Esophagus squamous epithelium (tissue), 5 donors: ENCODE measurements around the gene JARID2. TPM values are rescaled to one million over a fixed set of nuclear protein-coding genes. Genes with fewer than 3 reads are reported as not detected.

ENCODE experiments used
- DNase-seq: peaks from one replicate; lab custom pipeline; 2025; lab: John Stamatoyannopoulos, UW
- H3K27ac ChIP-seq, 4 donors: fragments of 200-600 bp; sonication (generic); one replicate each; pipeline ENCODE4 v1.5.1; 2016 to 2019; ENCODE audit warnings: mild to moderate bottlenecking in 1 of 4
- H3K27me3 ChIP-seq, 4 donors: fragments of 200-600 bp; sonication (generic); 1 replicate in 3 of 4; 2 replicates in 1 of 4; pipeline versions ENCODE4 v1.5.1 to v1.6.0; 2017 to 2021; ENCODE audit warnings: antibody characterized with exemption in 1 of 4
- H3K36me3 ChIP-seq, 3 donors: fragments of 200-600 bp; sonication (generic); one replicate each; pipeline ENCODE4 v1.5.1; 2016 to 2019
- H3K4me1 ChIP-seq, 3 donors: fragments of 200-600 bp; sonication (generic); one replicate each; pipeline ENCODE4 v1.5.1; 2017 to 2019
- H3K4me3 ChIP-seq, 4 donors: fragments of 200-600 bp; sonication (generic); 1 replicate in 3 of 4; 2 replicates in 1 of 4; pipeline ENCODE4 v1.5.1; 2016 to 2019; ENCODE audit warnings: mild to moderate bottlenecking in 2 of 4, moderate library complexity in 1 of 4
- H3K9me3 ChIP-seq, 3 donors: fragments of 200-600 bp; sonication (generic); one replicate each; pipeline ENCODE4 v1.5.1; 2016 to 2019
- POLR2A ChIP-seq, 4 donors: fragments of 450-650 bp; IDR thresholded peaks; one replicate each; pipeline ENCODE4 v1.6.1; 2017; ENCODE audit warnings: antibody characterized with exemption in 4 of 4, mild to moderate bottlenecking in 4 of 4, moderate library complexity in 3 of 4
- WGBS, 2 donors: methylation state at CpG; one replicate each; pipeline ENCODE4 v1.1.5; 2018; 5-methylcytosine and 5-hydroxymethylcytosine counted together
- intact Hi-C: fragments of 100-400 bp; cut with DNase I; formaldehyde crosslinking; loops from one replicate; pipeline ENCODE4 v1.15.0; 2022
- total RNA-seq, 4 donors: library from RNA; depleted of rRNA; stranded (reverse); fragments of >200 nt; gene quantifications; one replicate each; pipeline ENCODE4 v1.1.0, GENCODE V29; 2016
- TF ChIP-seq, protein P1 (sequence below), 6 experiments: fragments of 450-650 bp in 4 of 6; fragments of 200-600 bp in 2 of 6; sonication (generic) in 2 of 6; IDR thresholded peaks; one replicate each; pipeline ENCODE4 v1.5.1; 2016 to 2019; ENCODE audit warnings: antibody characterized with exemption in 6 of 6, mild to moderate bottlenecking in 4 of 6, moderate library complexity in 4 of 6
- donor health status: DM: yes; HTN: yes; CAD: no.

Gene JARID2
- total RNA-seq, 4 donors from 2014 or later, result 13.3 to 19.6 (median 16.3) TPM

DNA sequence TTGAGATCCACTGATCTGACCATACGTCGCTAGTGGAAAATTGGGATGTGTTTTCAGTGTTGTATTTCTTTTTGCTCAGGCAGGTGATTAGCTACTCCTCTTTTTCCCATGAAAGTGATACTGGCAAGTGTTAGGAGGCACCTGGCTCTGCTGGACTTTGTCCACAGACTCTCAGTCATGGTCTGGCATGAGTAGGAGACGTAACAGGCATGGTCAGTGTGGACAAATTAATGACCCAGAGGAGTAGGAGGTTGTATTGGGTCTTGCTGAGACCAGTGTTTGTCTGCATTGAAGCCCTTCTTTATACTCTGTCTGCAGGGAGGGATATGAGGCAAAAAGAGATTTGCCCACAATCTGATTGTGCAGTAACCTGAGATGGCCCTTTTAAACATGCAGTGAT lies 238.3 kb downstream of the JARID2 start:
- TF ChIP-seq POLR2A (IDR thresholded peaks at IDR 0.05), result no peak
- TF ChIP-seq, protein P1, sequence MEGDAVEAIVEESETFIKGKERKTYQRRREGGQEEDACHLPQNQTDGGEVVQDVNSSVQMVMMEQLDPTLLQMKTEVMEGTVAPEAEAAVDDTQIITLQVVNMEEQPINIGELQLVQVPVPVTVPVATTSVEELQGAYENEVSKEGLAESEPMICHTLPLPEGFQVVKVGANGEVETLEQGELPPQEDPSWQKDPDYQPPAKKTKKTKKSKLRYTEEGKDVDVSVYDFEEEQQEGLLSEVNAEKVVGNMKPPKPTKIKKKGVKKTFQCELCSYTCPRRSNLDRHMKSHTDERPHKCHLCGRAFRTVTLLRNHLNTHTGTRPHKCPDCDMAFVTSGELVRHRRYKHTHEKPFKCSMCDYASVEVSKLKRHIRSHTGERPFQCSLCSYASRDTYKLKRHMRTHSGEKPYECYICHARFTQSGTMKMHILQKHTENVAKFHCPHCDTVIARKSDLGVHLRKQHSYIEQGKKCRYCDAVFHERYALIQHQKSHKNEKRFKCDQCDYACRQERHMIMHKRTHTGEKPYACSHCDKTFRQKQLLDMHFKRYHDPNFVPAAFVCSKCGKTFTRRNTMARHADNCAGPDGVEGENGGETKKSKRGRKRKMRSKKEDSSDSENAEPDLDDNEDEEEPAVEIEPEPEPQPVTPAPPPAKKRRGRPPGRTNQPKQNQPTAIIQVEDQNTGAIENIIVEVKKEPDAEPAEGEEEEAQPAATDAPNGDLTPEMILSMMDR (IDR thresholded peaks at IDR 0.05), result no peak
- 92 to 100% methylated on average over 3 of the region's 3 CpGs for WGBS, 2 donors
- DNase-seq, result no peak
- Histone ChIP-seq H3K27ac (no peak overlapping the region), H3K4me3 (no peak overlapping the region), H3K4me1 (peaks cover 0 to 39% (median 19%) of the 10 kb centered on the region in 3 donors), H3K27me3 (no peaks in the 10 kb centered on the region), H3K9me3 (no peaks in the 10 kb centered on the region), H3K36me3 (peaks cover 9 to 24% (median 14%) of the 10 kb centered on the region in 3 donors)
- intact Hi-C loops, result no loop called here

DNA sequence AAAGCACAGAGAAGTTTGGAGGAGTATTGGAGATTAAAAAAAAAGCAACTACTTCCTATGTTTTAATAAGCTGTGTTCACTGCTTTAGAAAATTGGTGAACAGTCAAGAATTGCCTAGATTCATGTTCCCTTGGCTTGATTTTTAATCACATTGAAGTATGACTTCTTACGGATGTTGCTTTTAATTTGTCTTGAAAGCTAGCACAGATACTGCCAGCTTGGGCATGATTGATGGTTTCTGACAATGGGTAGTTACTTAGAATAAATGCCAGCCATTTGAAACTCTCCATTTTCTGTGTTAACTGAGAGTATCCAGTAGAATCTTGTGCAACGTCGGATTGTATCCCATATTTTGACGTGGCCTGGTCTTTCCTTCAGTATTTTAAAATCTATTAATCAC lies 239.0 kb downstream of the JARID2 start:
- TF ChIP-seq, protein P1 (IDR thresholded peaks at IDR 0.05), result no peak
- no peak for TF ChIP-seq POLR2A (IDR thresholded peaks at IDR 0.05)
- Histone ChIP-seq H3K27me3 (no peaks in the 10 kb centered on the region), H3K4me3 (no peak overlapping the region), H3K27ac (no peak overlapping the region), H3K36me3 (peaks cover 10 to 30% (median 14%) of the 10 kb centered on the region in 3 donors), H3K9me3 (no peaks in the 10 kb centered on the region), H3K4me1 (peaks cover 0 to 36% (median 16%) of the 10 kb centered on the region in 3 donors)
- 69 to 78% methylated on average over 4 of the region's 4 CpGs for WGBS, 2 donors
- intact Hi-C loops, result no loop called here
- DNase-seq, result no peak

DNA sequence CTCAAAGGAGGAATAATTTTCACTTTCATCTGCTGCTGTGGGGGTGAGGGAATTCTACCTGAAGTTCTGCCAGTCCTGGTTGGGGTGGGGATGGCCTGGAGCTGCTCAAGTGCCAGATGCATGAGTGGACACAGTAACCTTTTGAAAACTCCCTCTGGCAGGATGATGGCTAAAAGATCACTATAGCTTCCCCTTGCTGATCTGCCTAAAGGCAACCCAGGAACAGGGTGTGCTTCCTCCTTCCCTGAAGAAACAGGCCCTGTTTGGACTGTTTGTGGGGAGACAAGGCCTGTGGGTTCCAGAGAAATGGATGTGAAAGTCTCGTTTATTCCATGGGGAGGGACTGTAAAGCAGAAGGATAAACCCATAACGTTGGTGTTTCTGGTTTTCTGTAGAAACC lies 240.1 kb downstream of the JARID2 start:
- Histone ChIP-seq H3K36me3 (peaks cover 10 to 38% (median 14%) of the 10 kb centered on the region in 3 donors), H3K27ac (no peak overlapping the region), H3K4me3 (no peak overlapping the region), H3K9me3 (no peaks in the 10 kb centered on the region), H3K4me1 (peaks cover 0 to 39% (median 11%) of the 10 kb centered on the region in 3 donors), H3K27me3 (no peaks in the 10 kb centered on the region)
- 29 to 43% methylated on average over 1 to 2 of the region's 2 CpGs for WGBS, 2 donors
- intact Hi-C loops, result no loop called here
- no peak for DNase-seq
- no peak for TF ChIP-seq POLR2A (IDR thresholded peaks at IDR 0.05)
- TF ChIP-seq, protein P1 (IDR thresholded peaks at IDR 0.05), result no peak

DNA sequence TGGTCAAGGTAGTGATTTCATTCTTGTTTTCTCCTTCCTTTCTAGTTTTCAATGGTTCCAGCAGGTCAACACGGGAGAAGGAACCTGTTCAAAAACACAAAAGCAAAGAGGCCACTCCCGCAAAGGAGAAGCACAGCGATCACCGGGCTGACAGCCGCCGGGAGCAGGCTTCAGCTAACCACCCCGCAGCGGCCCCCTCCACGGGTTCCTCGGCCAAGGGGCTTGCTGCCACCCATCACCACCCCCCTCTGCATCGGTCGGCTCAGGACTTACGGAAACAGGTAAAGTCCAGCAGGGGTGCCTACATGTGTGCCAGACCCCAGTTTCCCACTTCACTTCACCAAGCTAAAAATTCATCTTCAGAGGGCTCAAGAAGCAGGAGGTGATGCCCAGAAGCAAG lies 241.4 kb downstream of the JARID2 start:
- TF ChIP-seq, protein P1 (IDR thresholded peaks at IDR 0.05), result no peak
- TF ChIP-seq POLR2A (IDR thresholded peaks at IDR 0.05), result no peak
- intact Hi-C loops, result no loop called here

DNA sequence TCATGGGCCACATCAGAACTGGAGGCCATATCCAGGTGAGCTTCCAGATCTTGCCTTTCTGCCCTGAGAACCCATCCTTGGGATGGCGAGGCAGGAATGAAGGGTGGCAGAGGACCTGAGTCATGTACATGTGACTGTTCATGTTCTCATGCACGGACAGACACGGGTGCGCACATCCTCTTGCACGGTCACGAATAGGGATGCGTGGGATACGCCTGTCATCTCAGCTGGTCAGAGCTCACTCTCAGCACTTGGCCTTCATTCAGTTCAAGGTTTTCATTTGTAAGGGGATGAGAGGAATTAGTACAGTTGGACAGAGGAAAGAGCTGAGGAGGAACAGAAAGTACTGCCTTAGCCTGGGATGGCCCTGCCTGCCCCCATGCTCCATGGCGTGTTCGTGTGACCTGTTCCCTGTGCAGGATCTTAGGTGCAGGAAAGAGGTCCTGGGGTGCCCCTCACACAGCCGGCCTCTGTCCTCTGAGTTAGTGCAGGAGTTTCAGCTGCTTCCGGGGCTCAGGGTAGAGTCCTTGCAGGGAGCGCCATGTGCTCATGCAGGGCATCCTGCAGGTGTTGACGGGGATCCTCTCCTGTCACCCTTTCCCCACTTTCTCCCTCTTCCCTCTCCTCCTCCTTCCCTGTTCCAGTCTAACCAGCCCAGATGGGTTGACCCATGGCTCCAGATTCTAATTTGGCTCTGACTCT lies 243.5 kb downstream of the JARID2 start:
- WGBS, 2 donors, result 86% methylated on average over 9 to 10 of the region's 14 CpGs

More for the DNA sequence above, 241.4 kb downstream of the JARID2 start:
- Histone ChIP-seq H3K4me3 (no peak overlapping the region), H3K27ac (no peak overlapping the region), H3K27me3 (no peaks in the 10 kb centered on the region), H3K4me1 (peaks cover 0 to 49% (median 11%) of the 10 kb centered on the region in 3 donors), H3K36me3 (peaks cover 10 to 41% (median 14%) of the 10 kb centered on the region in 3 donors), H3K9me3 (no peaks in the 10 kb centered on the region)
- no peak for DNase-seq
- 91 to 95% methylated on average over 10 to 13 of the region's 13 CpGs for WGBS, 2 donors

More for the DNA sequence above, 243.5 kb downstream of the JARID2 start:
- no peak for DNase-seq
- peaks cover 0 to 43% (median 11%) of the 10 kb centered on the region in 3 donors for H3K4me1 ChIP-seq
- H3K27me3 ChIP-seq, result no peaks in the 10 kb centered on the region
- H3K27ac ChIP-seq, result no peak overlapping the region
- TF ChIP-seq, protein P1 (IDR thresholded peaks at IDR 0.05), result no peak
- TF ChIP-seq POLR2A (IDR thresholded peaks at IDR 0.05), result no peak
- H3K4me3 ChIP-seq, result no peak overlapping the region
- peaks cover 10 to 53% (median 14%) of the 10 kb centered on the region in 3 donors for H3K36me3 ChIP-seq
- intact Hi-C loops, result no loop called here
- no peaks in the 10 kb centered on the region for H3K9me3 ChIP-seq
